DMS153 (cell line): ENCODE measurements around the gene NCKAP5L.

ENCODE experiments used
- DNase-seq: peaks from one replicate; lab custom pipeline; 2025; lab: John Stamatoyannopoulos, UW

Gene NCKAP5L

DNA sequence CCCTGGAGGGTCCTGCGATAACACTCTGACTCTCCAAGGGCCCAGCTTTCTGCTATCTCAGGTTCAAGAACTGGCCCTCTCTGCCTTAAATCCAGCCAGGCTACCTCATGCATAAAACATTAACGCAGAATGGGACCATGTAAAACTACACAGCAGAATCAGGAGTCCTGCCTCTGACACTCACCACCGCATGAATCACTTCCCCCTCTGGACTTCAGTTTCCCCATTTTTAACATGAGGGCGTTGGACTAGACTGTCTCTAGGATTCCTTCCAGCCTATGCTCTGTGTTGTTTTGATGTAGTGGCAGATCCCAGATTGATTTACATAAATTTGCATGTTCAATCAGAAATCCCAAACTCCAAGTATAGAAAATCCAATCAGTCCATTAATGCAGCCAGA is 3.3 kb downstream of the NCKAP5L start:
- DNase-seq = no peak

DNA sequence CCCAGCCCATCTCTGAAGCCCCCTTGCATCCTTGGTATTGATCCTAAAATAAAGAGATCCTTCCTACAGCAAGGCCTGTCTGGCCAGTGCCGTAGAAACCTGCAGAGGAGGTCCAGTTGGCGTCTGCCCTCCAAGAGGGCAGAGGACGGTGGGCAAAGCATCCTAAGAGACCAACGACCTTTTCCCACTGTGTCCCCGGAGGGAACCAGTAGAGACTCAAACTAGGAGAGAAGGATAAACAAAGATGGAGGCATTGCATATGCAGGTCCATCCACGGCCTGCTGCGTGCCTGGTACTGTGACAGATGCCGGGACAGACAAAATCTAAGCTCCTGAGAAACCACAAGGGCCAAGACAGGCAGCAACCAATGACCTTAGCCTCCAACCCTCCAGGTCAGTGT is 3.8 kb downstream of the NCKAP5L start:
- no peak for DNase-seq

DNA sequence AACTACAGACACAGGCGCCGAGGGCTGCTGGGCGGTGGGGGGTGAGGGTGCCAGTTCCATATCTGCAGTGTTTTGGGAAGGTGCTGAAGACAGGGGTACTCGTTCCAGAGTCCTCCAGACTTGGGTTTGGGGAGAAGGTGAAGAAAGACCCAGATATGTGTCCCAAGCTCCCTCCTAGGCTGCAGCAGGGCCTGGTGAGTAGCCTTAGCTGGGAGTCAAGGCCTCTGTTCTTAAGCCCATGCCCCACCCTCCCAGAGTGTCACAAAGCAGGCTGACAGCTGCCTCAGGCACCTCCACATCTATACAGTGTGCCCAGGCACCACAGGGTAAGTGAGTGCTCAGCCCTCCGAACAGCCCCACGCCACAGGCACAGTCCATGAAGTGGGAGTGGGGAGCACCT is 4.3 kb downstream of the NCKAP5L start:
- DNase-seq = no peak

DNA sequence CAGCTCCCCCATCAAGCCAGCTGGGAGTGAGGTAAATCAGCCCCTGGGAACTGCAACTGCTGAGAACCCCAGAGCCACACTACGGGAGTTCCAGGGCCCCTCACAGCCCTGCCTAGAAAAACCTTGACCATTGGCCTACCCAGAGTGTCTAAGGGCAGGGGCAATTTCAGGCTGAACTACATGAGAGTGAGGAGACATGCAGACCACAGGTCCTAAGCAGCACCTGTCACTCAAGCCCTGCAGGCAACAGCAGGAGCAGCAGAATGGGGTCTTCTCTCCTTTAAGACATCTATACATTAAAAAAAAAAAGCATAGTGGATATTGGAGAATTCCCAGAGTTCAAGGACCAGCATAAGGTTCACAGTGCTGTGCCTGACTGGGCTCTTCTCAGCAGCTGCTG is 4.9 kb downstream of the NCKAP5L start:
- DNase-seq = no peak

DNA sequence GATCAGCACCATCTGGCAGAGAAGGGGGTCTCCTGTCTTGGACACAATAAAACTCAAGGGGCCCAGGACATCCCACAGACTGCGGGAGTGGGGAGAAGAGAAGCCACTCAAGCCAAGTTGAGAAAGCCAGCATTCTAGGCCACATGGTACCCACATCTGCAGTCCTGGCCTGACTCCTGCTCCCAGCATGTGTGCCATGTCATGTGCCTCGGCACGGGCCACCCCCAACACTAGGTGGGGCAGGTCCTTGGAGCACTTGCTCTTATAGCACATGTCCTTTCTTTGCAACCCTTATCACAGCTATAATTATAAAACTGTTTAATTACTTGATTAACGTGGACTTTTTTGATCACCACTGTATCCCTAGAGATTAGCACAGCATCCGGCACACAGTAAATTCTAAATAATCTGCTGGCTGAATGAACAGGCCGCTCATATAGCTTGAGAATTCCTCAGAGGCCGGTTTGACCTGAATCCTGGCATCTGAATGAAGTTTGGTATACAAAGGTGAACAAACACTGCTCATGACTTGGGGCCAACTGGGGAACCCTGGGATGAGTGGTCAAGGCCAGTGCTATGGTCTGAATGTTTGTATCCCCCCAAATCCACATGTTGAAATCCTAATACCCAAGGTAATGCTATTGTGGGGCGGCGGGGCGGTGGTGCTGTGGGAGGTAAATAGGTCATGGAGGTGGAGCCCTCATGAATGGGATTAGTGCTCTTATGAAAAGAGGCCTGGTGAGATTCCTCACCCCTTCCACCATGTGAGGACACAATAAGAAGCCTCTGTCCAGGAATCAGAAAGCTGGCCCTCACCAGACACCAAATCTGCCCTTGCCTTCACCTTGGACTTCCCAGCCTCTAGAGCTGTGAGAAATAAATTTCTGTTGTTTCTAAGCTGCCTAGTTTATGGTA is 6.6 kb downstream of the NCKAP5L start:
- no peak for DNase-seq

DNA sequence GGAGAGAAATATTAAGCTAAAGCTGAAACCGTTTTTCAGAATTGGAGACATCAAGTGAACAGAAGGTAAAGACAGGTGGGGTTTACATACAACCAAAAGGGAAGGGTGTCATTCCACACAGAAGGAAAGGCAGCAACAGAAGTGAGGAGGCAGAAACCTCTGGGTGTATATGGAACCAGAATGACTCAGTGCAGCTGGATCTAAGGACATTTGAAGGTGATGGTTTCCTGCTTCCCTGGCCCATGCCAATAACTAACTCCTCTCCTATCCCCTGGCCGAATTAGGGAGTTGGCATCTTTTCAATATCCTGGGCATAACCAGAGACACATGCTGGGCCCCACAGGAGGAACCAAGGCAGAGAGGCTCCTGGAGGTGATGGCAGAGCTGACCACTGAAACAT is 8.4 kb downstream of the NCKAP5L start:
- no peak for DNase-seq

DNA sequence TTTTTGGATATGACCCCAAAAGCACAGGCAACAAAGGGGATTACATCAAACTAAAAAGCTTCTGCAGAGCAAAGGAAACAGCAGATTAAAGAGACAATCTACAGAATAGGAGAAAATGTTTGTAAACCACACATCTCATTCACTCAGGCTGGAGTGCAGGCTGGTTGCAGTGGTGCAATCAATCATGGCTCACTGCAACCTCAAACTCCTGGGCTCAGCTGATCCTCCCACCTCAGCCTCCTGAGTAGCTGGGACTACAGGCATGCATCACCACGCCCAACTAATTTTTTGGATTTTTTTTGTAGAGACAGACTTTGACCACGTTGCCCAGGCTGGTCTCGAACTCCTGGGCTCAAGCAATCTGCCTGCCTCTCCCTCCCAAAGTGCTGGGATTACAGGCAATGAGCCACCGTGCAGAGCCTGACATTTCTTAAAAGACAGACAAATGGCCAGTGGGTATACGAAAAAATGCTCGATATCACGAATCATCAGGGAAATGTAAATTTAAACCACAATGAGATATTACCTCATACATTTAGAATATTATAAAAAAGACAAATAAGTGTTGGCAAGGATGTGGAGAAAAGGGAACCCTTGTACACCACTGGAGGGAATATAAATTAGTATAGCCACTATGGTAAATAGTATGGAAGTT is 9.8 kb downstream of the NCKAP5L start:
- no peak for DNase-seq

DNA sequence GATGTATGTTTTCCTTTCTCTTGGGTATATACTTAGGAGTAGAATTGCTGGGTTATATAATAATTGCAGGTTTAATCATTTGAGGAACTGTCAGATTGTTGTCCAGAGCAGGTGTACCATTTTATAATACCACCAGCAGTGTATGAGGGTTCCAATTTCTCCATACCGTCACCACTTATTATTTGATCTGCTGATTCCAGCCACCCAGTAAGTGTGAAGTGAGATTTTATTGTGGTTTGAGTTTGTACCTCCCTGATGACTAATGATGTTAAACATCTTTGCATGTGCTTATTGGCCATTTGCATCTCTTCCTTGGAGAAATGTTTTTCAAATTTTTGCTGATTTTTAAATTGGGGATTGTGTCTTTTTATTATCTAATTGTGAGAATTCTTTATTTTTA is 15.1 kb downstream of the NCKAP5L start:
- no peak for DNase-seq

DNA sequence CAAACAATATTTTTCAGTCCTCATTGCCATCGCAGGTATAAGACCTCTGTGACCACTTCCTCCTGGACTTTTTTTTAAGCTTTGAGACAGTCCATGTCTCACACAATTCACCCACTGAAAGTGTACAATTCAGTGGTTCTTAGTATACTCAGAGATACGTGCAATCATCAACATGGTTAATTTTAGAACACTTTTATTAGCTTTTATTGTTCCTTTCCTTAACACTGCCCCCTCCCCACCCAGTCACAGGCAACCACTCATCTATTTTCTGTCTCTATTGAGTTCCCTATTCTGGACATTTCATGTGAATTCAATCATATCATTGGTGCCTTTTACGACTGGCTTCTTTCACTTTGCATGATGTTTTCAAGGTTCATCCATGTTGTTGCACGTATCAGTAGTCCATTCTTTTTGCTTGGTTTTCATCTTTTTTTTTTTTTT is 16.2 kb downstream of the NCKAP5L start:
- DNase-seq = no peak

DNA sequence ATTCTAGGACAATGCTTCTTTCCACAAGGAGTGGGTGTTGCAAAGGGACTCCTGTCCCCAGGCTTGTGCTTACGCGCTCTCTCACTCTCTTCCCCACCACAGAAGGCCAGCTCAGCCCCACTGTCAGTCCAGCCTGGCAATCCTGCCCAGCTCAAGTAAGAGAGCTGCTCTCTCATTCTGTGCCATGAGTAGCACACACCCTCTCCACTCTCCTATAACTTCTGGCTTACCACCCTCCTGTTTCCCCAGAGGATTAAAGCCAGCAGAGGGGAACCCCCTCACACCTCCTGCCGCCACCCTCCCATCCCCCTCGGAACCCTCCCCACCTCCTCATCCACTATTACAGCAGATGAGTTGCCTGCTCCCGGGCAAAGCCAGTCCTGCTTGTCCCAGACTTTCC is 17.1 kb downstream of the NCKAP5L start:
- DNase-seq = no peak

DNA sequence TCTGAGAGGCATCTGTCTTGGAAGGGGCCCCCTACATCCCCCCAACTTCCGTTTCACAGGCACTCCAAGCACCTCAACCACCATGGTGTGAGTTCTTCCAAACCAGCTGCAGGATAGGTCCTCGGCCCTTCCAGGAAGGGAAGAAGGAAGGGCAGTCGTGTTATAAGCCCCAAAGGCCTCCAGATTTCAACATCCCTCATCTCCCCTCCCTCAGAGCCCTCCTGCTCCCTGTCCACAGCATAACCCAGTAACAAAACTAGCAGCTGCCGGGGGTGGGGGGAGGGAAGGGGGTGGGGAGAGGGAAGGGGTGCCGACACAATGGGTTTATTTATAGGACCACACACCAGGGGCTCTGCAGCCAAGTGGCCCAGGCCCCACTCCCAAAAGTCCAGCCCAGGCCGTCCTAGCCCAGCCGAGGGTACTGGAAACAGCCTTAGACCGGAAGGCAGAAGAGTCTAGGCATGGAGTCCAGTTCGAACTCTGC is 18.3 kb downstream of the NCKAP5L start:
- no peak for DNase-seq

DNA sequence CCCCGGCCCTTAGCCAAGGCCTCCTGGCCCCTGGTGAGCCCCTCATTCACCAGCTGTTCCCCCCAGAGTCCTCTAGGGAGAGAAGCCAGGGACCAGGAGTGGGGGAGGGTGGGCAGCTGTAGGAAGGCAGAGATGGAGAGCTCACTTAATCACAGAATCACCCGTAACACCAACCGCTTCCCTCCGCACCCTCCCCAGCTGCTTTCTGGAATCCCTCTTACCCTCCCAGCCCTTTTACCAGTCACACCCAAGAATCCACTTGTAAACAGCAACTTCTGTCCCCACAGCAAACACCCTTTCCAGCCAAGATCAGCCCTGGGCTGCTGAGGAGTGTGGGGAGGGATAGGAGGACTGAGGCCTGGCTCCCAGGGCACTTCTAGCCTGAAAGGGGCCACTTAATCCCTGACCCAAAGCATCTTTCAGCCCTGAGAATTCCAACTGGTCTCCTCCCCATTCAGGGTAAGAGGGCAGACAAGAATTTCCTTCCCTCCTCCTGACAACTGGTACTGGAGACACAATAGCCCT is 18.8 kb downstream of the NCKAP5L start:
- no peak for DNase-seq

DNA sequence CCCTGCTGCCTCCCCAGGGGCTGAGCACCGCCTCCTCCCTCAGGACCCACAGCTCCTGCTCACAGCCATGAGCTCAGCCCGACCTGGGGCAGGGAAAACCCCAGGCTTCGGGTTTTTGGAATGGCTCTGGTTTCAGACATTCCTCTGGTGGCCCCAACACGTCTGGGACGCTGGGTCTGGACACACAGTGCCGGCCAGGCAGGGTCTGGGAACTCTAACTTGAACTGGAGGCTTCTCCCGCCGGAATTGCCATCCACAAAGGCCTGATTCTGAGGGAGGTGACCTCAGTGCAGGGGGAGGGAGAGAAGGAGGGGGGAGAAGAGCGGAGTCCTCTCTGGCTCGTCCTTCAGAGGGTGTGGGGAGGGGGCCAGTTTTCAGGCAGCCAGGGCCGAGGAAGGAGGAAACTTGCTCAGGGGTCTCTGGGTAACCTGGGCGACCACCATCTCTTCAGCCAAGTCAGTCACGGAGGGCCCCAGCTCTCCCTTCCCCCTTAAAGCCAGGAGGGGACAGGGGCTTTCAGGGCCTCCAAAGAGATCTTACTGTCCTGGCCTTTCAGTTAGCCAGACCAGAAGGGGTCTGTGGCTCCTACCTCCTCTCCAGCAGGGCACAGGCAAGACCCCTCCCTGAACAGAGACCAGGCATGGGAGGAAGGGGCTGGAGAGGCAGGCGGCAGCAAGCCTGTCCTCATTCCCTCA is 19.4 kb downstream of the NCKAP5L start:
- no peak for DNase-seq

DNA sequence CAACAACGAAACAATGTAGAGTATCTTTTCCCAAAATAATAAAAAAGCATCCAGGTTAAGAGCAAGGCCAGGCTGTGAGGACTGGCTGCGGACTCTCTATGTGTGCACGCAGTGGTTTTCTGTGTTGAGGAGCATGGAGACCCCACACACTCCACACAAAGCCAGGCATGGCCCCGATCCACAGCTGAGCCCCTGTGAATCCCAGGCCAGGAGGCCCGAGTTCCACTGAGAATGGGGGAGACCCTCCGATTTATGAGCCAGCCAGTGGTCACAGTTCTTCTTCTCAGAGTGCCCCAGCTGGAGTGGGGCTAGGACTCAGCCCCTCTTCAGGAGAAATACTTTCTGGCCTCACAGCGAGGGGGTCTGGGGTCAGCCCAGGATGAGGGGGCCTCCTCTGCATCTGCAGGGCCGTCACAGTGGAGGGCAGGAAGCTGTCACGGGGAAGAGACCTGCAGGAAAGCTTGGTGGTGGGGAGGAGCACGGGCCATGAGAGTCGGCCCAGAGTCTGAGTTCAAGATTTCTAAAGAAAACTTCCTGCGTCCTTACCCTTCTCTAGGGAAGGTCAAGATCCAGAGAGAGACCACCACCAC is 20.1 kb downstream of the NCKAP5L start:
- DNase-seq = no peak

DNA sequence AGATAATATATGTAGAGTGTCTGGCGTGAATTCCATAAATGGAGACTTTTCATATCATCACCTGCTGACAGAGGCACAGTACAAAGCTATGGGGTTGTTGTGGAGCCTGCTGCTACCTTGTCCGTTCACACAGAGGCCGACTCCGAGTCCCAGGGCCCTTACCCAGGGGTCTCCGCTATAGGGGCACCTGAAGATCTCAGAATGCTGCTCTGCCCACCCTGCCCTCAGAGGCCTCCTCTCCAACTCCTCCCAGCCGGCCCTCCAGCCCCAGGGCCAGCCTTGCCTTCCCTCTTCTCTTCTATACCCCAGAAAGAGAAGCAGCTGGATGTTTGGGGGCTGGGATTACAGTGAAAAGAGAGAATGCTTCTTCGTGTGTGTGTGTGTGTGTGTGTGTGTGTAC is 21.3 kb downstream of the NCKAP5L start:
- DNase-seq = no peak

DNA sequence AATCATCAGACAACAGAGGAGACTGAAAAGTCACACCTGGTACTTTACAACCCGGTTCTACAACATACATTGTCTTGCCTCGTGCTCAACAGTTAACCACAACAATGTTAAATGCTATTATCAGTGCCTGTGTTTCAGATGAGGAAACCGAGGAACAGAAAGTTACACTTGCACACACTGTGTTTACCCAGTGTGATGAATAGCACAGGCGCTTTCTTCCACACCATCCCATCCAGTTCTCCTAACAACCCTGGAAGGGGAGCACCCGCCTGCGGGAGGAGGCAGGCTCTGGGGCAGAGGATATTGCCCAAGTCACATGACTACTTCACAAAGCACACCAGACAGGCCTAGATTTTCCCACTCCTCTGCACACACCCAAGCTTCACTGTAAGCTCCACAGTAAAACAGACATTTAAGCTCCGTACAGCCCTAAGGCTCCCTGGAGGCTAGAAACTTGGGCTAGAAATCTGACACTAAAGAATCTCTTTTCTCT is 21.8 kb downstream of the NCKAP5L start:
- DNase-seq = no peak

DNA sequence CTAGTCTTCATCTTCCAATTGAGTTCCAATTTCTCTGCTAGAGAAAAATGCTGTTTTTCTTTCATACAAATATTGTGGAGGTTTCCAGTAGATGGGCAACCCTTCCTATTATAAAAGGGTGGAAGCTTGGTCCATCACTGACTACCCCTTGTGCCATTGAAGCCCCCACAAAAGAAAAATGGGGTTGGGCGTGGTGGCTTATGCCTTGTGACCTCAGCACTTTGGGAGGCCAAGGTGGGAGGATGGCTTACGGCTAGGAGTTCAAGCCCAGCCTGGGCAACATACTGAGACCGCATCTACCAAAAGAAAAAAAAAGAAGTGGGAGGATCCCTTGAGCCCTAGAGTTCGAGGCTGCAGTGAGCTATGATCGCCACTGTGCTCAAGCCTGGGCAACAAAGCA is 22.8 kb downstream of the NCKAP5L start:
- no peak for DNase-seq

DNA sequence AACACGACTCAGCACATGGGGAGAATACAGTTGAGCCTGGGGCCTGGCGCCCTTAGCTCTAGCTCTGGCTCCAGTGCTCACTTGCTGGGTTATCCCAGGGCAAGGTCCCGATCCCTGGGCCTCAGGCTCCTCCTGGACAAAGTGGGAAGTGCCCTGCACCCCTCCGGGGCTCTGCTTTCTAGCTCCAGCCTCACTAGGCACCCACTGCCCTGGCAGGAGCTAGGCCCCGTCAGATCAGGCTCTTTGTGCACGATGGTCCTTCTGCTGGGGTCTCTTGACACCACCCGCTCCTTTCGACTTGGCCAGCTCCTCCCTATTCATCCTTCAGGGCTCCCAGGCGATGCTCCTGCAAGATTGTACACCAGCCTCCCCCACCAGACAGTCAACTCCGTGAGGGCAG is 23.4 kb downstream of the NCKAP5L start:
- DNase-seq = no peak

DNA sequence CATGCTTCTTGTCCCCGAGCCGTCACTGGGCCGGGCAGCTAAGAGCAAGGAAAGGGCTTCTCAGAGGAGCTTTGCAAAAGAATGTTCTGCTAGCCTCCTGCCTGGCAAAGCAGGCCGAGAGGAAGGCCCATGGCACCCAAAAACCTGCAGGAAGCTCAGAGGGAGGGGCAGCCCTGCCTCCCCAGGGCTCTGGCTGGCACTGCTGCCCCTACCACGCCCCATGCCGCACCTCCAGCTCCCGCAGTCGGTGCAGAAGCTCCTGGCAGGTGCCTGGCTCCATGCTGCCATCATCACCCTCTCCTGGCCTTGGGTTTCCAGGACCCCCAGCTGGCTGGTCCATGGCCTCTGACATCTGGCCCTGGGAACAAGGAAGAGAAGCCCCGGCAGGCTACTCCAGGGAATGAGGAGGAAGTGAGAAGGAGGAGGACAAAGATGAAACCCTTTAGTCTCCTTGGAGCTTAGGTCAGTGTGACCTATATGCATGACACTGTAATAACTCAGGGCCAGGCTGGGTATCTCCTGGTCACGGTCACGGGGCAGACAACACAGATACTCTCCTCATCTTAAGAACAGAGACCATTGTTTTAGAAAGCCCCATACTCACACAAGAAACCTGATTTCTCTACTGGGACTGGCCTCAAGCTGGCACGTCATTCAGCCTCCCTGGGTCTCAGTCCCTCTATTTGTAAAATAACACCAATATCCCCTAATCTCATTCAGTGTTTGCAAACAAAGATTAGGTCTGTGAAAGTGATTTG is 24.3 kb downstream of the NCKAP5L start:
- DNase-seq = no peak

DNA sequence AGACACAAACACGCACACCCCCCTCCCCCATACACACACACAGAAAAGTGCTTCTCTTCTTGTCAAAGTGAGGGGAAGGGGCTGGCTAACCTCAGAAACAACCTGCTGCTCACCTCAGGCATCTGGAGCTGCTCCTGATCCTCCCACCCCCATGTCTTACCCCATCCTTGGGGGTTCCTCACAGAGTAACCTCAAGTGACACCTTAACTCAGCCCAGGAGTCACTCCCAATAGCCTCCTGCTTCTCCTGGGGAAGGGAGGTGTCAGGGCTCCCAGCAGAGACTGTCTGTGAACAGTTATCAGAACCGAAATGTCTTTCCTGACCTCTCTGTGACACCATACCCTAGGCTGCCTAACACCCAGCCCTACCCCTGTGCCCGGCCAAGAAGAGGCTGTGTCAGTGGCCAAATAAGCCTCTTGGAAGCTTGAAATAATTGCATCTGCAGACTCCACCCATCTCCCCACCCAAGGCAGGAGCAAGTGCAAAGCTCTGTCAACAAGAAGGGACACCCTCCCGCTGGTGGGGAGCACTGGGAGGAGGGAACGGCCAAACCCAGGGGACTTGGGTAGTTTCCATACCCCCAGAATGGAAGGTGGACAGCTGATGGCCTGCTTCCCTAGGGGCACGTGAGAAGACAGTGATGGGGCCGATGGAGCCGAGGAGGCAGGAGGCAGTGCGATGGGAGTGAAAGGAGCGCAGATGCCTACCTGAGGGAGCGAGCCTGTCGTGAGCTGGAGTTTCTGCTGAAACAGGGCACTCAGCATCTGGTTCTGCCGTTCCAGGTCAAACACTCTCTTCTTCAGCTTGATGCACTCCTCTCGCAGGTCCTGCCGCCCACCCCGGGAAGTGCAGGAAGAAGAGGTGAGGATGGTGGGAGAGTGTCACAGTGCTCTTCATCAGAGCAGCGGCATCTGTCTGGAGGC is 26.8 kb downstream of the NCKAP5L start:
- DNase-seq = no peak
